ENCODE results near the gene PODN. TPM values are rescaled to one million over a fixed set of nuclear protein-coding genes. Genes with fewer than 3 reads are reported as not detected.

Gene PODN
- total and polyA plus RNA-seq, 2 donors (not counting 3 experiments of a cell fraction or from before 2014, with no cell fraction given): 1.3 to 1.5 TPM

- no TSS peak for BruUV-seq (replicated peaks)
- H3K9ac ChIP-seq (replicated peaks; ENCODE audit: extremely low read depth, insufficient read depth, low read length): no peak overlapping the region
- no peaks in the 10 kb centered on the region for H3K9me3 ChIP-seq (replicated peaks; ENCODE audit: control insufficient read depth, insufficient read depth, low read length)
- no peak overlapping the region for H3K4me3 ChIP-seq (replicated peaks in 1 of 3; ENCODE audit: insufficient read depth in 1 of 3, low read depth in 1 of 3, low read length in 3 of 3)
- ChIA-PET CTCF (interaction anchor here (1.4 to 2.9 kb wide), 2 partner anchors 10 to 15 kb away, joined by 4 to 11 read pairs; no protein-coding TSS in a partner anchor), POLR2A (no interaction called here)
- no peaks in the 10 kb centered on the region for H3K27me3 ChIP-seq (ENCODE audit: control insufficient read depth in 2 of 2, insufficient read depth in 2 of 2, low read length in 2 of 2)
- no peaks in the 10 kb centered on the region for H3K36me3 ChIP-seq (ENCODE audit: control insufficient read depth in 2 of 2, extremely low read depth in 1 of 2, insufficient read depth in 2 of 2, low read length in 2 of 2)
- H3K9me1 ChIP-seq (replicated peaks; ENCODE audit: control insufficient read depth, extremely low read depth, insufficient read depth, low read length): no peaks in the 10 kb centered on the region
- no peak overlapping the region for H3K27ac ChIP-seq (ENCODE audit: insufficient read depth, low read depth, low read length)
- no peak for TF ChIP-seq FOS (IDR thresholded peaks at IDR 0.05; ENCODE audit: borderline replicate concordance, insufficient read depth, low read length)
- no peak for TF ChIP-seq GATA2 (IDR thresholded peaks at IDR 0.05; ENCODE audit: insufficient read depth, insufficient read length, low read depth, low read length)
- TF ChIP-seq, protein P1, sequence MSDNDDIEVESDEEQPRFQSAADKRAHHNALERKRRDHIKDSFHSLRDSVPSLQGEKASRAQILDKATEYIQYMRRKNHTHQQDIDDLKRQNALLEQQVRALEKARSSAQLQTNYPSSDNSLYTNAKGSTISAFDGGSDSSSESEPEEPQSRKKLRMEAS (IDR thresholded peaks at IDR 0.05; ENCODE audit: insufficient read depth, insufficient read length): no peak
- TF ChIP-seq CTCF (IDR thresholded peaks at IDR 0.05; ENCODE audit: extremely low read depth in 1 of 2, insufficient read depth in 1 of 2, low read depth in 1 of 2, low read length in 2 of 2): no peak
- TF ChIP-seq EZH2 (IDR thresholded peaks at IDR 0.05; ENCODE audit: borderline replicate concordance, low read depth, low read length, severe bottlenecking): no peak
- no peak for TF ChIP-seq POLR2AphosphoS5 (IDR thresholded peaks at IDR 0.05; ENCODE audit: insufficient read depth, low read depth, low read length)
- TF ChIP-seq MYC (IDR thresholded peaks at IDR 0.05; ENCODE audit: low read depth, low read length): no peak
- TF ChIP-seq JUN (IDR thresholded peaks at IDR 0.05; ENCODE audit: borderline replicate concordance, insufficient read depth, insufficient read length, low read depth): no peak
- TF ChIP-seq POLR2A (IDR thresholded peaks at IDR 0.05; ENCODE audit: low read depth, low read length): no peak
- no peaks in the 10 kb centered on the region for H4K20me1 ChIP-seq (replicated peaks; ENCODE audit: control insufficient read depth, extremely low read depth, insufficient read depth, low read length)
- no peaks in the 10 kb centered on the region for H3K4me1 ChIP-seq (ENCODE audit: control insufficient read depth, extremely low read depth, insufficient read depth, low read length)
- H2AFZ ChIP-seq (ENCODE audit: low read depth, low read length): no peak overlapping the region
- FAIRE-seq: no peak
- no peaks in the 10 kb centered on the region for H3K79me2 ChIP-seq (ENCODE audit: control insufficient read depth, insufficient read depth, low read length)
- intact Hi-C loops (cut with micrococcal nuclease) (no loop called here), dilution Hi-C loops (cut with MboI; ENCODE audit: extremely low pct_ligation_motif_present, low sequenced_read_pairs) (no loop called here)
- no peak for DNase-seq (ENCODE audit: low read depth, low spot score)
- H3K4me2 ChIP-seq (ENCODE audit: insufficient read depth, low read length): no peak overlapping the region
Measured at GRCh38 chr1:53093451-53093754, 31.4 kb downstream of the PODN start.
